CD14-positive monocyte (primary cell): ENCODE data around the gene MOXD1. TPM values are rescaled to one million over a fixed set of nuclear protein-coding genes. Genes with fewer than 3 reads are reported as not detected.

ENCODE experiments used
- DNase-seq, 3 donors: peaks; one replicate each; pipeline ENCODE4 v3.0.0-alpha.2; 2011 to 2022
- H2AFZ ChIP-seq: 2 replicates; pipeline ENCODE4 v1.6.0; 2012; ENCODE audit warnings: mild to moderate bottlenecking, low read depth, low read length, inconsistent platforms; ENCODE audit not compliant: insufficient read depth, poor library complexity, severe bottlenecking
- H3K27ac ChIP-seq, 2 donors: 1 replicate in 1 of 2; 2 replicates in 1 of 2; pipeline ENCODE4 v1.5.1; 2012 to 2013; ENCODE audit warnings: low read length in 2 of 2, control low read depth in 1 of 2, inconsistent platforms in 1 of 2, low read depth in 1 of 2, mild to moderate bottlenecking in 1 of 2
- H3K27me3 ChIP-seq, 2 donors: one replicate each; pipeline versions ENCODE4 v1.6.0 to v1.6.1; 2011 to 2013; ENCODE audit warnings: low read length in 2 of 2; ENCODE audit not compliant: control insufficient read depth in 2 of 2, insufficient read depth in 2 of 2
- H3K36me3 ChIP-seq, 2 donors: replicated peaks in 1 of 2; 1 replicate in 1 of 2; 2 replicates in 1 of 2; pipeline versions ENCODE4 v1.5.1 to v1.6.1; 2012 to 2013; ENCODE audit warnings: low read length in 2 of 2, control low read depth in 1 of 2, inconsistent platforms in 1 of 2, mild to moderate bottlenecking in 1 of 2; ENCODE audit not compliant: insufficient read depth in 2 of 2, control insufficient read depth in 1 of 2
- H3K4me1 ChIP-seq, 2 donors: 1 replicate in 1 of 2; 2 replicates in 1 of 2; pipeline versions ENCODE4 v1.5.1 to v1.6.1; 2012 to 2013; ENCODE audit warnings: low read length in 2 of 2, control low read depth in 1 of 2, inconsistent platforms in 1 of 2, mild to moderate bottlenecking in 1 of 2, moderate library complexity in 1 of 2; ENCODE audit not compliant: insufficient read depth in 2 of 2, control insufficient read depth in 1 of 2
- H3K4me2 ChIP-seq: replicated peaks from 2 replicates; pipeline ENCODE3; 2012; ENCODE audit warnings: low read length, moderate library complexity, mild to moderate bottlenecking; ENCODE audit not compliant: poor library complexity, severe bottlenecking; ENCODE audit errors: extremely low read depth
- H3K4me3 ChIP-seq, 3 experiments: fragments of 200-600 bp in 1 of 3; sonication (generic) in 1 of 3; replicated peaks in 1 of 3; 1 replicate in 2 of 3; 2 replicates in 1 of 3; pipeline ENCODE4 v1.5.1; 2011 to 2013; ENCODE audit warnings: low read length in 3 of 3, mild to moderate bottlenecking in 3 of 3, control low read depth in 2 of 3, low read depth in 2 of 3, inconsistent platforms in 1 of 3, moderate library complexity in 1 of 3
- H3K79me2 ChIP-seq: 2 replicates; pipeline ENCODE4 v1.6.0; 2012; ENCODE audit warnings: mild to moderate bottlenecking, control low read depth, inconsistent platforms, low read length, moderate library complexity; ENCODE audit not compliant: insufficient read depth
- H3K9ac ChIP-seq: 2 replicates; pipeline ENCODE4 v1.6.0; 2017; ENCODE audit warnings: low read length, mild to moderate bottlenecking; ENCODE audit not compliant: insufficient read depth, poor library complexity, severe bottlenecking
- H3K9me3 ChIP-seq, 2 donors: replicated peaks in 1 of 2; 1 replicate in 1 of 2; 2 replicates in 1 of 2; pipeline versions ENCODE4 v1.5.1 to v1.6.1; 2012 to 2013; ENCODE audit warnings: low read length in 2 of 2, control low read depth in 1 of 2; ENCODE audit not compliant: control insufficient read depth in 1 of 2, insufficient read depth in 1 of 2
- H4K20me1 ChIP-seq: 2 replicates; pipeline ENCODE4 v1.6.0; 2012; ENCODE audit warnings: mild to moderate bottlenecking, low read length, control low read depth, moderate library complexity; ENCODE audit not compliant: insufficient read depth
- H3K27ac Mint-ChIP-seq, 7 donors: one replicate each; pipeline ENCODE4 v1.8.0; 2020; ENCODE audit warnings: mild to moderate bottlenecking in 7 of 7, mixed read lengths in 7 of 7, moderate library complexity in 6 of 7, inconsistent platforms in 2 of 7
- H3K27me3 Mint-ChIP-seq, 3 donors: one replicate each; pipeline ENCODE4 v1.8.0; 2021 to 2022; ENCODE audit warnings: low read depth in 3 of 3, mild to moderate bottlenecking in 3 of 3, mixed read lengths in 3 of 3, moderate library complexity in 3 of 3, inconsistent platforms in 1 of 3
- H3K36me3 Mint-ChIP-seq, 2 donors: one replicate each; pipeline ENCODE4 v1.8.0; 2020; ENCODE audit warnings: mixed read lengths in 2 of 2, inconsistent platforms in 1 of 2, mild to moderate bottlenecking in 1 of 2
- H3K4me1 Mint-ChIP-seq: one replicate; pipeline ENCODE4 v1.8.0; 2020; ENCODE audit warnings: mild to moderate bottlenecking, mixed read lengths
- H3K4me3 Mint-ChIP-seq, 2 donors: one replicate each; pipeline ENCODE4 v1.8.0; 2020; ENCODE audit warnings: mild to moderate bottlenecking in 2 of 2, mixed read lengths in 2 of 2, moderate library complexity in 1 of 2
- H3K9me3 Mint-ChIP-seq, 7 donors: one replicate each; pipeline ENCODE4 v1.8.0; 2020 to 2022; ENCODE audit warnings: mixed read lengths in 7 of 7, mild to moderate bottlenecking in 6 of 7, moderate library complexity in 6 of 7, inconsistent platforms in 2 of 7
- WGBS: methylation state at CpG from one replicate; pipeline ENCODE4 v1.1.5; 2013; ENCODE audit warnings: missing lambda C conversion rate; ENCODE audit not compliant: insufficient coverage; 5-methylcytosine and 5-hydroxymethylcytosine counted together
- intact Hi-C, 2 donors: fragments of 100-400 bp; cut with micrococcal nuclease; formaldehyde crosslinking; loops; one replicate each; pipeline versions ENCODE4 v1.15.0 to v1.15.1; 2023
- polyA plus RNA-seq, 3 donors: library from polyadenylated mRNA; depleted of rRNA in 1 of 3; unstranded in 2 of 3; stranded (reverse) in 1 of 3; fragments of 300-500 nt in 2 of 3; fragments of >200 nt in 1 of 3; fragmentation: Illumina TruSeq in 2 of 3; gene quantifications; 1 replicate in 2 of 3; 2 replicates in 1 of 3; pipeline ENCODE4 v1.2.3, GENCODE V29; 2012 to 2021
- TF ChIP-seq, protein P1 (sequence below): fragments of 200-600 bp; IDR thresholded peaks from one replicate; pipeline ENCODE4 v1.8.0; 2022; ENCODE audit warnings: antibody characterized with exemption, mild to moderate bottlenecking

MOXD1 gene
- polyA plus RNA-seq, 3 donors: not detected

GRCh38 chr6:132253211-132253610 is 148.1 kb downstream of the MOXD1 start:
- H3K9me3 ChIP-seq: peaks cover 0 to 7% of the 10 kb centered on the region in 2 donors
- H3K9me3 Mint-ChIP-seq: peaks cover 0 to 5% (median 0%) of the 10 kb centered on the region in 7 donors
- H3K4me3 ChIP-seq: no peak overlapping the region
- no peaks in the 10 kb centered on the region for H3K36me3 ChIP-seq
- H3K27ac ChIP-seq: no peak overlapping the region
- no CpG with 5 or more reads among the region's 2 CpGs for WGBS
- no peaks in the 10 kb centered on the region for H3K27me3 ChIP-seq
- no peaks in the 10 kb centered on the region for H3K4me1 Mint-ChIP-seq
- DNase-seq: no peak
- H3K4me3 Mint-ChIP-seq: no peak overlapping the region
- H2AFZ ChIP-seq: no peak overlapping the region
- H3K27ac Mint-ChIP-seq: no peak overlapping the region
- no peaks in the 10 kb centered on the region for H3K36me3 Mint-ChIP-seq
- H3K4me1 ChIP-seq: no peaks in the 10 kb centered on the region
- H3K4me2 ChIP-seq: no peak overlapping the region
- intact Hi-C loops: no loop called here
- H3K27me3 Mint-ChIP-seq: peaks cover 0 to 5% (median 3%) of the 10 kb centered on the region in 3 donors
- H4K20me1 ChIP-seq: no peaks in the 10 kb centered on the region
- H3K9ac ChIP-seq: no peak overlapping the region
- TF ChIP-seq, protein P1, sequence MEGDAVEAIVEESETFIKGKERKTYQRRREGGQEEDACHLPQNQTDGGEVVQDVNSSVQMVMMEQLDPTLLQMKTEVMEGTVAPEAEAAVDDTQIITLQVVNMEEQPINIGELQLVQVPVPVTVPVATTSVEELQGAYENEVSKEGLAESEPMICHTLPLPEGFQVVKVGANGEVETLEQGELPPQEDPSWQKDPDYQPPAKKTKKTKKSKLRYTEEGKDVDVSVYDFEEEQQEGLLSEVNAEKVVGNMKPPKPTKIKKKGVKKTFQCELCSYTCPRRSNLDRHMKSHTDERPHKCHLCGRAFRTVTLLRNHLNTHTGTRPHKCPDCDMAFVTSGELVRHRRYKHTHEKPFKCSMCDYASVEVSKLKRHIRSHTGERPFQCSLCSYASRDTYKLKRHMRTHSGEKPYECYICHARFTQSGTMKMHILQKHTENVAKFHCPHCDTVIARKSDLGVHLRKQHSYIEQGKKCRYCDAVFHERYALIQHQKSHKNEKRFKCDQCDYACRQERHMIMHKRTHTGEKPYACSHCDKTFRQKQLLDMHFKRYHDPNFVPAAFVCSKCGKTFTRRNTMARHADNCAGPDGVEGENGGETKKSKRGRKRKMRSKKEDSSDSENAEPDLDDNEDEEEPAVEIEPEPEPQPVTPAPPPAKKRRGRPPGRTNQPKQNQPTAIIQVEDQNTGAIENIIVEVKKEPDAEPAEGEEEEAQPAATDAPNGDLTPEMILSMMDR: no peak
- no peaks in the 10 kb centered on the region for H3K79me2 ChIP-seq

- no peak for DNase-seq
- TF ChIP-seq, protein P1: no peak
- Mint-ChIP-seq H3K9me3 (peaks cover 0 to 5% (median 0%) of the 10 kb centered on the region in 7 donors), H3K27me3 (peaks cover 0 to 5% (median 3%) of the 10 kb centered on the region in 3 donors), H3K4me1 (no peaks in the 10 kb centered on the region), H3K4me3 (no peak overlapping the region), H3K36me3 (no peaks in the 10 kb centered on the region), H3K27ac (no peak overlapping the region)
- Histone ChIP-seq H3K9ac (no peak overlapping the region), H3K4me3 (no peak overlapping the region), H3K27me3 (no peaks in the 10 kb centered on the region), H3K27ac (no peak overlapping the region), H3K36me3 (no peaks in the 10 kb centered on the region), H2AFZ (no peak overlapping the region), H4K20me1 (no peaks in the 10 kb centered on the region), H3K79me2 (no peaks in the 10 kb centered on the region), H3K9me3 (peaks cover 0 to 7% of the 10 kb centered on the region in 2 donors), H3K4me2 (no peak overlapping the region), H3K4me1 (no peaks in the 10 kb centered on the region)
- intact Hi-C loops: no loop called here
- 100% methylated on average over 4 of the region's 4 CpGs for WGBS
Measured at GRCh38 chr6:132252113-132252512, 149.2 kb downstream of the MOXD1 start.
